Sigmoid colon (tissue), 7 donors: ENCODE measurements around the gene CFAP97. TPM values are rescaled to one million over a fixed set of nuclear protein-coding genes. Genes with fewer than 3 reads are reported as not detected.

Experiments used
- DNase-seq: peaks from one replicate; pipeline ENCODE4 v3.0.0-alpha.2; 2019
- H3K27ac ChIP-seq, 4 donors: fragments of 200-600 bp; sonication (generic); one replicate each; pipeline ENCODE4 v1.5.1; 2016 to 2019; ENCODE audit warnings: mild to moderate bottlenecking in 1 of 4
- H3K27me3 ChIP-seq, 3 donors: fragments of 200-600 bp; sonication (generic); one replicate each; pipeline ENCODE4 v1.5.1; 2019; ENCODE audit warnings: mild to moderate bottlenecking in 1 of 3
- H3K36me3 ChIP-seq, 4 donors: fragments of 200-600 bp; sonication (generic); one replicate each; pipeline ENCODE4 v1.5.1; 2016 to 2019
- H3K4me1 ChIP-seq, 4 donors: fragments of 200-600 bp; sonication (generic); one replicate each; pipeline ENCODE4 v1.5.1; 2017 to 2019
- H3K4me3 ChIP-seq, 4 donors: fragments of 200-600 bp; sonication (generic); one replicate each; pipeline ENCODE4 v1.5.1; 2017 to 2019; ENCODE audit warnings: mild to moderate bottlenecking in 2 of 4, moderate library complexity in 1 of 4
- H3K9me3 ChIP-seq, 4 donors: fragments of 200-600 bp in 3 of 4; sonication (generic) in 3 of 4; one replicate each; pipeline versions ENCODE4 v1.5.1 to v1.6.1; 2013 to 2019
- EP300 ChIP-seq, 4 donors: sonication (generic); formaldehyde crosslinking; IDR thresholded peaks; one replicate each; pipeline ENCODE4 v1.6.1; 2017; ENCODE audit warnings: antibody characterized with exemption in 4 of 4
- POLR2A ChIP-seq, 2 donors: fragments of 450-650 bp; IDR thresholded peaks; one replicate each; pipeline ENCODE4 v1.6.1; 2016; ENCODE audit warnings: antibody characterized with exemption in 2 of 2, mild to moderate bottlenecking in 2 of 2, moderate library complexity in 2 of 2
- POLR2AphosphoS5 ChIP-seq, 4 donors: sonication (generic); formaldehyde crosslinking; IDR thresholded peaks; one replicate each; pipeline ENCODE4 v1.6.1; 2017; ENCODE audit warnings: antibody characterized with exemption in 4 of 4
- WGBS, 2 donors: extraction: QIAGEN DNeasy Blood & Tissue Kit; methylation state at CpG; one replicate each; pipeline ENCODE4 v1.1.7; 2013; 5-methylcytosine and 5-hydroxymethylcytosine counted together
- intact Hi-C: fragments of 100-400 bp; cut with DNase I; formaldehyde crosslinking; loops from one replicate; pipeline ENCODE4 v1.15.1; 2023
- polyA plus RNA-seq, 3 donors: library from polyadenylated mRNA; stranded (reverse); fragments of 200-250 nt; gene quantifications; one replicate each; pipeline ENCODE4 v1.2.3, GENCODE V29; 2013
- total RNA-seq, 4 donors: library from RNA; depleted of rRNA; stranded (reverse); fragments of >200 nt; gene quantifications; one replicate each; pipeline ENCODE4 v1.1.0, GENCODE V29; 2016
- TF ChIP-seq, protein P1 (sequence below), 4 experiments: fragments of 450-650 bp in 3 of 4; fragments of 200-600 bp in 1 of 4; IDR thresholded peaks; one replicate each; pipeline ENCODE4 v1.5.1; 2016 to 2019; ENCODE audit warnings: antibody characterized with exemption in 4 of 4, mild to moderate bottlenecking in 3 of 4, moderate library complexity in 2 of 4
- donor health status: healthy with polysubstance abuse.
- donor health status: Bipolar disorder and iron deficiency.
- donor health status: healthy.

CFAP97 gene
- total and polyA plus RNA-seq, 7 donors: 4.4 to 46.4 (median 33.8) TPM

DNA sequence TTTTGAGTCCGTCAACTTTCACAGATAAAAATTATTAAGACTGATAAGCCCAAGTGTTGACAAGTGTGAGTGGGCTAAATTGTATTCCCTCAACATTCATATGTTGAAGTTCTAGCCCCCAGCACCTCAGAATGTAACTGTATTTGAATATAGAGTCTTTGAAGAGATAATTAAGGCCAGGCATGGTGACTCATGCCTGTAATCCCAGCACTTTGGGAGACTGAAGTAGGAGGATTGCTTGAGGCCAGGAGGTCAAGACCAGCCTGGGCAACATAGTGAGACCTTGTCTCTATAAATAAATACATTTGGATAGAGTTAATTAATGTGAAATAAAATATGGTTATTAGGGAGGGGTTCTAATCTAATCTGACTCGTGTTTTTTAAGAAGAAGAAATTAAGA is 90.5 kb downstream of the CFAP97 start:
- H3K4me1 ChIP-seq: peaks cover 0 to 18% (median 7%) of the 10 kb centered on the region in 4 donors
- 80 to 86% methylated on average over 2 of the region's 2 CpGs for WGBS, 2 donors
- no peak overlapping the region for H3K27ac ChIP-seq
- intact Hi-C loops: no loop called here
- no peak for DNase-seq
- TF ChIP-seq POLR2AphosphoS5 (IDR thresholded peaks at IDR 0.05) (no peak), POLR2A (IDR thresholded peaks at IDR 0.05) (no peak)
- TF ChIP-seq, protein P1, sequence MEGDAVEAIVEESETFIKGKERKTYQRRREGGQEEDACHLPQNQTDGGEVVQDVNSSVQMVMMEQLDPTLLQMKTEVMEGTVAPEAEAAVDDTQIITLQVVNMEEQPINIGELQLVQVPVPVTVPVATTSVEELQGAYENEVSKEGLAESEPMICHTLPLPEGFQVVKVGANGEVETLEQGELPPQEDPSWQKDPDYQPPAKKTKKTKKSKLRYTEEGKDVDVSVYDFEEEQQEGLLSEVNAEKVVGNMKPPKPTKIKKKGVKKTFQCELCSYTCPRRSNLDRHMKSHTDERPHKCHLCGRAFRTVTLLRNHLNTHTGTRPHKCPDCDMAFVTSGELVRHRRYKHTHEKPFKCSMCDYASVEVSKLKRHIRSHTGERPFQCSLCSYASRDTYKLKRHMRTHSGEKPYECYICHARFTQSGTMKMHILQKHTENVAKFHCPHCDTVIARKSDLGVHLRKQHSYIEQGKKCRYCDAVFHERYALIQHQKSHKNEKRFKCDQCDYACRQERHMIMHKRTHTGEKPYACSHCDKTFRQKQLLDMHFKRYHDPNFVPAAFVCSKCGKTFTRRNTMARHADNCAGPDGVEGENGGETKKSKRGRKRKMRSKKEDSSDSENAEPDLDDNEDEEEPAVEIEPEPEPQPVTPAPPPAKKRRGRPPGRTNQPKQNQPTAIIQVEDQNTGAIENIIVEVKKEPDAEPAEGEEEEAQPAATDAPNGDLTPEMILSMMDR (IDR thresholded peaks at IDR 0.05): no peak
- no peaks in the 10 kb centered on the region for H3K27me3 ChIP-seq
- no peaks in the 10 kb centered on the region for H3K9me3 ChIP-seq
- no peak overlapping the region for H3K4me3 ChIP-seq
- no peaks in the 10 kb centered on the region for H3K36me3 ChIP-seq

- H3K36me3 ChIP-seq: no peaks in the 10 kb centered on the region
- no peak for DNase-seq
- no peak overlapping the region for H3K4me3 ChIP-seq
- peaks cover 0 to 18% (median 7%) of the 10 kb centered on the region in 4 donors for H3K4me1 ChIP-seq
- H3K27ac ChIP-seq: peak overlapping the region in 3 of 4 donors; percentile 63 to 77 (median 71)
- no peaks in the 10 kb centered on the region for H3K27me3 ChIP-seq
- no peaks in the 10 kb centered on the region for H3K9me3 ChIP-seq
- TF ChIP-seq, protein P1 (IDR thresholded peaks at IDR 0.05): no peak
- no peak for TF ChIP-seq EP300 (IDR thresholded peaks at IDR 0.05)
- peak in 2 of 4 donors; percentile 41 to 67 for TF ChIP-seq POLR2AphosphoS5 (IDR thresholded peaks at IDR 0.05)
- no peak for TF ChIP-seq POLR2A (IDR thresholded peaks at IDR 0.05)
- 80 to 87% methylated on average over 2 of the region's 2 CpGs for WGBS, 2 donors
- intact Hi-C loops: loop anchor here (1.0 kb wide), 1 partner anchor 15 kb away; no protein-coding TSS in a partner anchor
Observed at GRCh38 chr4:185112104-185112503, 91.7 kb downstream of the CFAP97 start.

DNA sequence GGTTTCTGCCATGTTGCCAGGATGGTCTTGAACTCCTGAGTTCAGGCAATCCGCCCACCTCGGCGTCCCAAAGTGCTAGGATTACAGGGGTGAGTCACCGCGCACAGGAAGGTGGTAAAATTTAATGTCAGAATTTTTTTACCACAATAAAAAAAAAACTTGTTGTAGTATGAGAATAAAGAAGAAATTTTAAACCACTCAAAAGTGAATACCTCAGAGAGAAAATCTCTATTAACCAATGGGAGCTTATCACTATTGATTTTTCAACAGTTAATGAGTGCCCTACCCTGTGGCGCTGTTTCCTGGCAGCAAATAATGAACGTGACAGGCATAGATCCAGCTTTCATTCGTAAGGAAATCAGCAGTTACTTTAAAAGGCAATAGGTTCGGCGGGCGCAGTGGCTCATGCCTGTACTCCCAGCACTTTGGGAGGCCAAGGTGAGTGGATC is 93.4 kb downstream of the CFAP97 start:
- TF ChIP-seq POLR2A (IDR thresholded peaks at IDR 0.05) (no peak), EP300 (IDR thresholded peaks at IDR 0.05) (no peak), POLR2AphosphoS5 (IDR thresholded peaks at IDR 0.05) (no peak)
- TF ChIP-seq, protein P1 (IDR thresholded peaks at IDR 0.05): no peak
- no peak overlapping the region for H3K27ac ChIP-seq

GRCh38 chr4:185109736-185110135 is 94.1 kb downstream of the CFAP97 start:
- TF ChIP-seq POLR2A (IDR thresholded peaks at IDR 0.05) (no peak), POLR2AphosphoS5 (IDR thresholded peaks at IDR 0.05) (no peak), EP300 (IDR thresholded peaks at IDR 0.05) (no peak)
- TF ChIP-seq, protein P1 (IDR thresholded peaks at IDR 0.05): no peak
- no peak overlapping the region for H3K27ac ChIP-seq
- H3K4me1 ChIP-seq: peaks cover 0 to 18% (median 7%) of the 10 kb centered on the region in 4 donors
- H3K36me3 ChIP-seq: no peaks in the 10 kb centered on the region
- no peaks in the 10 kb centered on the region for H3K27me3 ChIP-seq
- DNase-seq: no peak
- H3K4me3 ChIP-seq: no peak overlapping the region
- intact Hi-C loops: no loop called here
- no peaks in the 10 kb centered on the region for H3K9me3 ChIP-seq

More for the DNA sequence above, 93.4 kb downstream of the CFAP97 start:
- 44 to 72% methylated on average over 11 of the region's 11 CpGs for WGBS, 2 donors
- Histone ChIP-seq H3K4me1 (peaks cover 0 to 18% (median 7%) of the 10 kb centered on the region in 4 donors), H3K9me3 (no peaks in the 10 kb centered on the region), H3K4me3 (no peak overlapping the region), H3K36me3 (no peaks in the 10 kb centered on the region), H3K27me3 (no peaks in the 10 kb centered on the region)
- no peak for DNase-seq
- intact Hi-C loops: no loop called here

Other genes with a start within 250 kb of the CFAP97 start
- gene HELT, start 185.5 kb downstream of the CFAP97 start, total RNA-seq: not detected
- gene HELT, start 185.5 kb downstream of the CFAP97 start, polyA plus RNA-seq: not detected
- gene SLC25A4, start 60.7 kb downstream of the CFAP97 start, total RNA-seq: 100 to 1,000 TPM in 3 of 4 donors, 10 to 100 TPM in 1; 89.1 to 127 (median 112) TPM
- gene SLC25A4, start 60.7 kb downstream of the CFAP97 start, polyA plus RNA-seq: 10 to 100 TPM; 22.9 to 36.0 (median 25.4) TPM
- 10 to 100 TPM; 22.7 to 40.5 (median 38.4) TPM for gene SNX25, start 5.6 kb upstream of the CFAP97 start, total RNA-seq
- 1 to 10 TPM; 2.5 to 7.7 (median 4.8) TPM for gene SNX25, start 5.6 kb upstream of the CFAP97 start, polyA plus RNA-seq
- gene LRP2BP, start 191.9 kb upstream of the CFAP97 start, total RNA-seq: 1 to 10 TPM; 1.8 to 2.6 (median 2.3) TPM
- under 1 TPM; 0.16 to 0.60 (median 0.23) TPM for gene LRP2BP, start 191.9 kb upstream of the CFAP97 start, polyA plus RNA-seq
- gene ANKRD37, start 192.8 kb upstream of the CFAP97 start, total RNA-seq: 10 to 100 TPM in 3 of 4 donors, 1 to 10 TPM in 1; 8.9 to 17.6 (median 11.5) TPM
- gene ANKRD37, start 192.8 kb upstream of the CFAP97 start, polyA plus RNA-seq: 10 to 100 TPM; 11.7 to 28.8 (median 16.9) TPM
- gene UFSP2, start 222.0 kb upstream of the CFAP97 start, total RNA-seq: 10 to 100 TPM; 31.3 to 56.0 (median 48.6) TPM
- 10 to 100 TPM; 15.0 to 19.1 (median 18.0) TPM for gene UFSP2, start 222.0 kb upstream of the CFAP97 start, polyA plus RNA-seq